VCaP (cell line): ENCODE results near the gene GATA3.

Experiments used
- H3K27ac ChIP-seq: fragments of 450-650 bp; 2 replicates; pipeline ENCODE4 v1.5.1; 2017
- CTCF ChIP-seq: fragments of 450-650 bp; conservative IDR thresholded peaks from 2 replicates; pipeline ENCODE4 v1.5.1; 2017; ENCODE audit warnings: mild to moderate bottlenecking, moderate library complexity

GATA3 gene

GRCh38 chr10:8124436-8124835 lies 69.9 kb downstream of the GATA3 start:
- H3K27ac ChIP-seq, result no peak overlapping the region
- TF ChIP-seq CTCF, result no peak
